GM23338 (cell line): ENCODE data around the gene PCA3. TPM values are rescaled to one million over a fixed set of nuclear protein-coding genes. Genes with fewer than 3 reads are reported as not detected.

Source experiments
- ATAC-seq: fragments of 200-7000 bp; cut with Tn5 transposase; 3 replicates; pipeline ENCODE4 v1.9.1; 2020
- DNase-seq: peaks from one replicate; pipeline ENCODE4 v3.0.0-alpha.2; 2015; ENCODE audit warnings: low spot score
- H2AFZ ChIP-seq: fragments of 200-600 bp; sonication (generic); 2 replicates; pipeline ENCODE4 v1.8.0; 2016; ENCODE audit warnings: antibody characterized with exemption, mild to moderate bottlenecking, moderate library complexity
- H3F3A ChIP-seq: fragments of 200-600 bp; sonication (generic); replicated peaks from 2 replicates; pipeline ENCODE4 v1.8.0; 2017; ENCODE audit warnings: antibody characterized with exemption, mixed run types, low read depth
- H3K27ac ChIP-seq: fragments of 200-600 bp; sonication (generic); 2 replicates; pipeline ENCODE4 v1.6.1; 2016; ENCODE audit warnings: low read depth
- H3K27me3 ChIP-seq: fragments of 200-600 bp; sonication (generic); 2 replicates; pipeline ENCODE4 v1.8.0; 2016; ENCODE audit warnings: mild to moderate bottlenecking, mixed run types, moderate library complexity; ENCODE audit not compliant: insufficient read depth
- H3K36me3 ChIP-seq: fragments of 200-600 bp; sonication (generic); 2 replicates; pipeline ENCODE4 v1.8.0; 2016; ENCODE audit warnings: mild to moderate bottlenecking; ENCODE audit not compliant: insufficient read depth
- H3K4me1 ChIP-seq: fragments of 200-600 bp; sonication (generic); 2 replicates; pipeline ENCODE4 v1.8.0; 2016; ENCODE audit warnings: mild to moderate bottlenecking, moderate library complexity; ENCODE audit not compliant: insufficient read depth
- H3K4me2 ChIP-seq: fragments of 200-600 bp; sonication (generic); 2 replicates; pipeline ENCODE4 v1.7.1; 2017; ENCODE audit warnings: mixed run types
- H3K4me3 ChIP-seq: fragments of 200-600 bp; sonication (generic); 2 replicates; pipeline ENCODE4 v1.6.1; 2016; ENCODE audit warnings: mixed run types
- H3K79me2 ChIP-seq: fragments of 200-600 bp; sonication (generic); replicated peaks from 2 replicates; pipeline ENCODE4 v1.8.0; 2017; ENCODE audit warnings: mild to moderate bottlenecking; ENCODE audit not compliant: insufficient read depth
- H3K9me2 ChIP-seq: fragments of 200-600 bp; sonication (generic); 2 replicates; pipeline ENCODE4 v1.8.0; 2017; ENCODE audit not compliant: insufficient read depth
- H4K20me1 ChIP-seq: fragments of 200-600 bp; sonication (generic); replicated peaks from 2 replicates; pipeline ENCODE4 v1.8.0; 2017; ENCODE audit warnings: mild to moderate bottlenecking; ENCODE audit not compliant: insufficient read depth
- H3K27ac Mint-ChIP-seq: 2 replicates; pipeline ENCODE4 v1.8.0; 2020; ENCODE audit warnings: inconsistent platforms, mild to moderate bottlenecking, moderate library complexity, mixed read lengths
- H3K27me3 Mint-ChIP-seq: 3 replicates; pipeline ENCODE4 v1.8.0; 2022; ENCODE audit warnings: low read depth, mild to moderate bottlenecking, moderate library complexity, mixed read lengths, inconsistent platforms; ENCODE audit not compliant: insufficient read depth, poor library complexity
- H3K36me3 Mint-ChIP-seq: 3 replicates; pipeline ENCODE4 v1.8.0; 2021; ENCODE audit warnings: low read depth, mild to moderate bottlenecking, inconsistent platforms, moderate library complexity, mixed read lengths
- H3K4me1 Mint-ChIP-seq: 3 replicates; pipeline ENCODE4 v1.8.0; 2020; ENCODE audit warnings: mild to moderate bottlenecking, inconsistent platforms, mixed read lengths
- H3K4me3 Mint-ChIP-seq: 3 replicates; pipeline ENCODE4 v1.8.0; 2021; ENCODE audit warnings: moderate library complexity, mild to moderate bottlenecking, inconsistent platforms, mixed read lengths
- H3K9me3 Mint-ChIP-seq: 3 replicates; pipeline ENCODE4 v1.8.0; 2020; ENCODE audit warnings: moderate library complexity, mild to moderate bottlenecking, inconsistent platforms, mixed read lengths
- CREB1 ChIP-seq: fragments of 250-450 bp; sonication (Bioruptor Pico); IDR thresholded peaks from 2 replicates; pipeline ENCODE4 v1.5.0; 2020; ENCODE audit warnings: low read depth, mild to moderate bottlenecking, moderate library complexity
- EZH2 ChIP-seq: fragments of 200-600 bp; sonication (generic); IDR thresholded peaks from one replicate; pipeline ENCODE4 v1.8.0; 2017; ENCODE audit warnings: antibody characterized with exemption, mild to moderate bottlenecking, low read depth; ENCODE audit not compliant: unreplicated experiment
- EZH2phosphoT487 ChIP-seq: fragments of 200-600 bp; sonication (generic); IDR thresholded peaks from one replicate; pipeline ENCODE4 v1.8.1; 2018; ENCODE audit warnings: antibody characterized with exemption; ENCODE audit not compliant: unreplicated experiment
- JUNB ChIP-seq: IDR thresholded peaks from one replicate; pipeline ENCODE4 v1.6.1; 2016; ENCODE audit warnings: antibody characterized with exemption; ENCODE audit not compliant: unreplicated experiment
- NANOG ChIP-seq: IDR thresholded peaks from 2 replicates; pipeline ENCODE4 v1.6.1; 2016; ENCODE audit warnings: antibody characterized with exemption, borderline replicate concordance
- POLR2AphosphoS5 ChIP-seq: IDR thresholded peaks from 2 replicates; pipeline ENCODE4 v1.6.1; 2016; ENCODE audit warnings: antibody characterized with exemption, low read depth
- STAT1 ChIP-seq: IDR thresholded peaks from one replicate; pipeline ENCODE4 v1.6.1; 2016; ENCODE audit warnings: antibody characterized with exemption; ENCODE audit not compliant: unreplicated experiment
- ZNF114 ChIP-seq: fragments of 250-450 bp; sonication (Bioruptor Pico); IDR thresholded peaks from 2 replicates; pipeline ENCODE4 v1.5.0; 2020; ENCODE audit warnings: mild to moderate bottlenecking, moderate library complexity
- ZNF331 ChIP-seq: fragments of 250-450 bp; sonication (Bioruptor Pico); IDR thresholded peaks from 2 replicates; pipeline ENCODE4 v1.5.0; 2020; ENCODE audit warnings: low read depth, mild to moderate bottlenecking, moderate library complexity
- polyA plus RNA-seq: library from polyadenylated mRNA; unstranded; fragments of >200 nt; fragmentation: Nextera tagmentation; extraction: Ambion mirVana; gene quantifications from 2 replicates; pipeline ENCODE4 v1.2.1, GENCODE V29; 2016
- total RNA-seq: library from RNA; depleted of rRNA; stranded (reverse); fragments of >200 nt; shearing (Covaris generic); gene quantifications from 2 replicates; pipeline ENCODE4 v1.2.3, GENCODE V29; 2014
- TF ChIP-seq, protein P1 (sequence below): fragments of 250-450 bp; sonication (Bioruptor Pico); IDR thresholded peaks from 2 replicates; pipeline ENCODE4 v1.5.0; 2020; ENCODE audit warnings: mild to moderate bottlenecking, moderate library complexity
- TF ChIP-seq, protein P2 (sequence below): IDR thresholded peaks from one replicate; pipeline ENCODE4 v1.6.1; 2018; ENCODE audit warnings: antibody characterized with exemption; ENCODE audit not compliant: unreplicated experiment
- TF ChIP-seq, protein P3 (sequence below), 2 experiments: fragments of 200-600 bp in 1 of 2; sonication (generic) in 1 of 2; conservative IDR thresholded peaks; 2 replicates each; pipeline versions ENCODE4 v1.5.1 to v1.6.1; 2016 to 2017; ENCODE audit warnings: antibody characterized with exemption in 2 of 2, low read depth in 2 of 2, mild to moderate bottlenecking in 2 of 2, moderate library complexity in 1 of 2
- TF ChIP-seq, protein P4 (sequence below): IDR thresholded peaks from 2 replicates; pipeline ENCODE4 v1.6.1; 2016; ENCODE audit warnings: antibody characterized with exemption

Gene PCA3
- total and polyA plus RNA-seq, 2 experiments from 2014 or later: 0.28 to 0.76 TPM

DNA sequence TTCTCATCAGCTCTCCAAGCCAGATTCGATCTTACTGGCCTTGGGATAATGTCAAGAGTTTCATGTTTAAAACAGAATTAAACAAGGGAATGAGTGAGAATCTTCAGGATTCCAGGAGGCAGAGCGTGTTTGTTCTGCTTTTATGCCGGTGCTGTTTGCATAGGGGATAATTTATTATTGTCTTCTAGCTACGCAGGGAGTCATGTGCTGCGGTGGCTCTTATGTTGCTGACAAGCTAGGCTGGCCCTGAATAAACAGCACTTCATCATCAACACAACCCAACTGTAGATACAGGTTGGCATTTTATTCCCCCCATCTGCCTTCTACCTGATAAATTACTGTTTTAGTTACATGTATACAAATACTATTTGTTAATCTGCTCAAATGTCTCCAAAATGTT is 47.1 kb upstream of the PCA3 start:
- H3K9me3 Mint-ChIP-seq: no peaks in the 10 kb centered on the region
- Histone ChIP-seq H3K36me3 (no peaks in the 10 kb centered on the region), H2AFZ (no peak overlapping the region), H3K4me2 (no peak overlapping the region), H3K27me3 (no peaks in the 10 kb centered on the region), H3F3A (no peaks in the 10 kb centered on the region), H3K4me3 (no peak overlapping the region), H4K20me1 (no peaks in the 10 kb centered on the region), H3K27ac (no peak overlapping the region; the same call in 1 of the 2 replicates), H3K9me2 (no peaks in the 10 kb centered on the region), H3K79me2 (no peaks in the 10 kb centered on the region), H3K4me1 (peaks cover 8% of the 10 kb centered on the region; the same call in 1 of the 2 replicates)
- TF ChIP-seq, protein P1, sequence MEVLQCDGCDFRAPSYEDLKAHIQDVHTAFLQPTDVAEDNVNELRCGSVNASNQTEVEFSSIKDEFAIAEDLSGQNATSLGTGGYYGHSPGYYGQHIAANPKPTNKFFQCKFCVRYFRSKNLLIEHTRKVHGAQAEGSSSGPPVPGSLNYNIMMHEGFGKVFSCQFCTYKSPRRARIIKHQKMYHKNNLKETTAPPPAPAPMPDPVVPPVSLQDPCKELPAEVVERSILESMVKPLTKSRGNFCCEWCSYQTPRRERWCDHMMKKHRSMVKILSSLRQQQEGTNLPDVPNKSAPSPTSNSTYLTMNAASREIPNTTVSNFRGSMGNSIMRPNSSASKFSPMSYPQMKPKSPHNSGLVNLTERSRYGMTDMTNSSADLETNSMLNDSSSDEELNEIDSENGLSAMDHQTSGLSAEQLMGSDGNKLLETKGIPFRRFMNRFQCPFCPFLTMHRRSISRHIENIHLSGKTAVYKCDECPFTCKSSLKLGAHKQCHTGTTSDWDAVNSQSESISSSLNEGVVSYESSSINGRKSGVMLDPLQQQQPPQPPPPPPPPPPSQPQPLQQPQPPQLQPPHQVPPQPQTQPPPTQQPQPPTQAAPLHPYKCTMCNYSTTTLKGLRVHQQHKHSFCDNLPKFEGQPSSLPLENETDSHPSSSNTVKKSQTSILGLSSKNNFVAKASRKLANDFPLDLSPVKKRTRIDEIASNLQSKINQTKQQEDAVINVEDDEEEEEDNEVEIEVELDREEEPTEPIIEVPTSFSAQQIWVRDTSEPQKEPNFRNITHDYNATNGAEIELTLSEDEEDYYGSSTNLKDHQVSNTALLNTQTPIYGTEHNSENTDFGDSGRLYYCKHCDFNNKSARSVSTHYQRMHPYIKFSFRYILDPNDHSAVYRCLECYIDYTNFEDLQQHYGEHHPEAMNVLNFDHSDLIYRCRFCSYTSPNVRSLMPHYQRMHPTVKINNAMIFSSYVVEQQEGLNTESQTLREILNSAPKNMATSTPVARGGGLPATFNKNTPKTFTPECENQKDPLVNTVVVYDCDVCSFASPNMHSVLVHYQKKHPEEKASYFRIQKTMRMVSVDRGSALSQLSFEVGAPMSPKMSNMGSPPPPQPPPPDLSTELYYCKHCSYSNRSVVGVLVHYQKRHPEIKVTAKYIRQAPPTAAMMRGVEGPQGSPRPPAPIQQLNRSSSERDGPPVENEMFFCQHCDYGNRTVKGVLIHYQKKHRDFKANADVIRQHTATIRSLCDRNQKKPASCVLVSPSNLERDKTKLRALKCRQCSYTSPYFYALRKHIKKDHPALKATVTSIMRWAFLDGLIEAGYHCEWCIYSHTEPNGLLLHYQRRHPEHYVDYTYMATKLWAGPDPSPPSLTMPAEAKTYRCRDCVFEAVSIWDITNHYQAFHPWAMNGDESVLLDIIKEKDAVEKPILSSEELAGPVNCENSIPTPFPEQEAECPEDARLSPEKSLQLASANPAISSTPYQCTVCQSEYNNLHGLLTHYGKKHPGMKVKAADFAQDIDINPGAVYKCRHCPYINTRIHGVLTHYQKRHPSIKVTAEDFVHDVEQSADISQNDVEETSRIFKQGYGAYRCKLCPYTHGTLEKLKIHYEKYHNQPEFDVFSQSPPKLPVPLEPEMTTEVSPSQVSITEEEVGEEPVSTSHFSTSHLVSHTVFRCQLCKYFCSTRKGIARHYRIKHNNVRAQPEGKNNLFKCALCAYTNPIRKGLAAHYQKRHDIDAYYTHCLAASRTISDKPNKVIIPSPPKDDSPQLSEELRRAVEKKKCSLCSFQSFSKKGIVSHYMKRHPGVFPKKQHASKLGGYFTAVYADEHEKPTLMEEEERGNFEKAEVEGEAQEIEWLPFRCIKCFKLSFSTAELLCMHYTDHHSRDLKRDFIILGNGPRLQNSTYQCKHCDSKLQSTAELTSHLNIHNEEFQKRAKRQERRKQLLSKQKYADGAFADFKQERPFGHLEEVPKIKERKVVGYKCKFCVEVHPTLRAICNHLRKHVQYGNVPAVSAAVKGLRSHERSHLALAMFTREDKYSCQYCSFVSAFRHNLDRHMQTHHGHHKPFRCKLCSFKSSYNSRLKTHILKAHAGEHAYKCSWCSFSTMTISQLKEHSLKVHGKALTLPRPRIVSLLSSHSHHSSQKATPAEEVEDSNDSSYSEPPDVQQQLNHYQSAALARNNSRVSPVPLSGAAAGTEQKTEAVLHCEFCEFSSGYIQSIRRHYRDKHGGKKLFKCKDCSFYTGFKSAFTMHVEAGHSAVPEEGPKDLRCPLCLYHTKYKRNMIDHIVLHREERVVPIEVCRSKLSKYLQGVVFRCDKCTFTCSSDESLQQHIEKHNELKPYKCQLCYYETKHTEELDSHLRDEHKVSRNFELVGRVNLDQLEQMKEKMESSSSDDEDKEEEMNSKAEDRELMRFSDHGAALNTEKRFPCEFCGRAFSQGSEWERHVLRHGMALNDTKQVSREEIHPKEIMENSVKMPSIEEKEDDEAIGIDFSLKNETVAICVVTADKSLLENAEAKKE: no peak
- TF ChIP-seq, protein P2, sequence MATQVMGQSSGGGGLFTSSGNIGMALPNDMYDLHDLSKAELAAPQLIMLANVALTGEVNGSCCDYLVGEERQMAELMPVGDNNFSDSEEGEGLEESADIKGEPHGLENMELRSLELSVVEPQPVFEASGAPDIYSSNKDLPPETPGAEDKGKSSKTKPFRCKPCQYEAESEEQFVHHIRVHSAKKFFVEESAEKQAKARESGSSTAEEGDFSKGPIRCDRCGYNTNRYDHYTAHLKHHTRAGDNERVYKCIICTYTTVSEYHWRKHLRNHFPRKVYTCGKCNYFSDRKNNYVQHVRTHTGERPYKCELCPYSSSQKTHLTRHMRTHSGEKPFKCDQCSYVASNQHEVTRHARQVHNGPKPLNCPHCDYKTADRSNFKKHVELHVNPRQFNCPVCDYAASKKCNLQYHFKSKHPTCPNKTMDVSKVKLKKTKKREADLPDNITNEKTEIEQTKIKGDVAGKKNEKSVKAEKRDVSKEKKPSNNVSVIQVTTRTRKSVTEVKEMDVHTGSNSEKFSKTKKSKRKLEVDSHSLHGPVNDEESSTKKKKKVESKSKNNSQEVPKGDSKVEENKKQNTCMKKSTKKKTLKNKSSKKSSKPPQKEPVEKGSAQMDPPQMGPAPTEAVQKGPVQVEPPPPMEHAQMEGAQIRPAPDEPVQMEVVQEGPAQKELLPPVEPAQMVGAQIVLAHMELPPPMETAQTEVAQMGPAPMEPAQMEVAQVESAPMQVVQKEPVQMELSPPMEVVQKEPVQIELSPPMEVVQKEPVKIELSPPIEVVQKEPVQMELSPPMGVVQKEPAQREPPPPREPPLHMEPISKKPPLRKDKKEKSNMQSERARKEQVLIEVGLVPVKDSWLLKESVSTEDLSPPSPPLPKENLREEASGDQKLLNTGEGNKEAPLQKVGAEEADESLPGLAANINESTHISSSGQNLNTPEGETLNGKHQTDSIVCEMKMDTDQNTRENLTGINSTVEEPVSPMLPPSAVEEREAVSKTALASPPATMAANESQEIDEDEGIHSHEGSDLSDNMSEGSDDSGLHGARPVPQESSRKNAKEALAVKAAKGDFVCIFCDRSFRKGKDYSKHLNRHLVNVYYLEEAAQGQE: no peak
- no peak for TF ChIP-seq CREB1 (CRISPR knock-in tag)
- no peak for TF ChIP-seq EZH2
- TF ChIP-seq, protein P3, sequence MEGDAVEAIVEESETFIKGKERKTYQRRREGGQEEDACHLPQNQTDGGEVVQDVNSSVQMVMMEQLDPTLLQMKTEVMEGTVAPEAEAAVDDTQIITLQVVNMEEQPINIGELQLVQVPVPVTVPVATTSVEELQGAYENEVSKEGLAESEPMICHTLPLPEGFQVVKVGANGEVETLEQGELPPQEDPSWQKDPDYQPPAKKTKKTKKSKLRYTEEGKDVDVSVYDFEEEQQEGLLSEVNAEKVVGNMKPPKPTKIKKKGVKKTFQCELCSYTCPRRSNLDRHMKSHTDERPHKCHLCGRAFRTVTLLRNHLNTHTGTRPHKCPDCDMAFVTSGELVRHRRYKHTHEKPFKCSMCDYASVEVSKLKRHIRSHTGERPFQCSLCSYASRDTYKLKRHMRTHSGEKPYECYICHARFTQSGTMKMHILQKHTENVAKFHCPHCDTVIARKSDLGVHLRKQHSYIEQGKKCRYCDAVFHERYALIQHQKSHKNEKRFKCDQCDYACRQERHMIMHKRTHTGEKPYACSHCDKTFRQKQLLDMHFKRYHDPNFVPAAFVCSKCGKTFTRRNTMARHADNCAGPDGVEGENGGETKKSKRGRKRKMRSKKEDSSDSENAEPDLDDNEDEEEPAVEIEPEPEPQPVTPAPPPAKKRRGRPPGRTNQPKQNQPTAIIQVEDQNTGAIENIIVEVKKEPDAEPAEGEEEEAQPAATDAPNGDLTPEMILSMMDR (conservative IDR thresholded peaks at IDR 0.05; ENCODE audit: low read depth in 2 of 2): no peak
- TF ChIP-seq, protein P4, sequence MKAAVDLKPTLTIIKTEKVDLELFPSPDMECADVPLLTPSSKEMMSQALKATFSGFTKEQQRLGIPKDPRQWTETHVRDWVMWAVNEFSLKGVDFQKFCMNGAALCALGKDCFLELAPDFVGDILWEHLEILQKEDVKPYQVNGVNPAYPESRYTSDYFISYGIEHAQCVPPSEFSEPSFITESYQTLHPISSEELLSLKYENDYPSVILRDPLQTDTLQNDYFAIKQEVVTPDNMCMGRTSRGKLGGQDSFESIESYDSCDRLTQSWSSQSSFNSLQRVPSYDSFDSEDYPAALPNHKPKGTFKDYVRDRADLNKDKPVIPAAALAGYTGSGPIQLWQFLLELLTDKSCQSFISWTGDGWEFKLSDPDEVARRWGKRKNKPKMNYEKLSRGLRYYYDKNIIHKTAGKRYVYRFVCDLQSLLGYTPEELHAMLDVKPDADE: no peak
- no peak for TF ChIP-seq POLR2AphosphoS5
- TF ChIP-seq JUNB: no peak
- no peak for TF ChIP-seq ZNF331 (CRISPR knock-in tag)
- TF ChIP-seq STAT1: no peak
- no peak for TF ChIP-seq ZNF114
- no peak for TF ChIP-seq EZH2phosphoT487
- TF ChIP-seq NANOG: no peak
- no peaks in the 10 kb centered on the region for H3K27me3 Mint-ChIP-seq
- H3K4me1 Mint-ChIP-seq: peaks cover 15% of the 10 kb centered on the region
- ATAC-seq (no peak), DNase-seq (no peak)
- H3K4me3 Mint-ChIP-seq: no peak overlapping the region
- no peak overlapping the region for H3K27ac Mint-ChIP-seq
- no peaks in the 10 kb centered on the region for H3K36me3 Mint-ChIP-seq
